ENCODE results near the gene OR2V1. TPM values are rescaled to one million over a fixed set of nuclear protein-coding genes. Genes with fewer than 3 reads are reported as not detected.
"Not testable (repeated sequence)": the region's sequence is repeated elsewhere in the genome, so short reads cannot be mapped to it uniquely, and the experiment has no call there.

Gene OR2V1
- total and polyA plus RNA-seq, 2 of the 13 experiments (the other 11 are each of a cell fraction or from before 2014, with no cell fraction given) = not detected

- H3K9ac ChIP-seq (ENCODE audit: insufficient read depth, low read depth, low read length); H2AFZ ChIP-seq (ENCODE audit: low read length); CTCF ChIA-PET (ENCODE audit: low intra/inter-chr PET ratio, low total read pairs); H3K27ac ChIP-seq (ENCODE audit: extremely low read length, insufficient read depth, low read length); H3K4me1 ChIP-seq (ENCODE audit: insufficient read depth, low read length); H3K79me2 ChIP-seq (ENCODE audit: insufficient read depth, low read length); H3K36me3 ChIP-seq (replicated peaks in 1 of 2; ENCODE audit: control insufficient read depth in 1 of 2, insufficient read depth in 2 of 2, low read length in 2 of 2); BruUV-seq (replicated peaks); H4K20me1 ChIP-seq (ENCODE audit: insufficient read depth, low read length); H3K9me3 ChIP-seq (ENCODE audit: low read length); H3K4me3 ChIP-seq (replicated peaks in 1 of 3; ENCODE audit: insufficient read depth in 1 of 3, low read depth in 2 of 3, low read length in 3 of 3); H3K4me2 ChIP-seq (ENCODE audit: low read depth, low read length); DNase-seq (ENCODE audit: low spot score); ATAC-seq; in situ Hi-C loops (cut with HindIII; ENCODE audit: extremely low pct_ligation_motif_present, low pct_unique_long_range_greater_than_20kb); intact Hi-C loops (cut with micrococcal nuclease; ENCODE audit: unreplicated experiment); POLR2A ChIA-PET: not testable (repeated sequence)
- WGBS (ENCODE audit: low lambda C conversion rate) = no CpG with 5 or more reads among the region's 30 CpGs
- peaks cover 2 to 23% of the 10 kb centered on the region in 2 experiments; a peak in 4 of 5 replicates for H3K27me3 ChIP-seq (ENCODE audit: control insufficient read depth in 1 of 2, insufficient read depth in 2 of 2, low read length in 2 of 2)
- FAIRE-seq = peak; percentile 44
Observed at GRCh38 chr5:181101930-181102674, 28.9 kb downstream of the OR2V1 start.

DNA sequence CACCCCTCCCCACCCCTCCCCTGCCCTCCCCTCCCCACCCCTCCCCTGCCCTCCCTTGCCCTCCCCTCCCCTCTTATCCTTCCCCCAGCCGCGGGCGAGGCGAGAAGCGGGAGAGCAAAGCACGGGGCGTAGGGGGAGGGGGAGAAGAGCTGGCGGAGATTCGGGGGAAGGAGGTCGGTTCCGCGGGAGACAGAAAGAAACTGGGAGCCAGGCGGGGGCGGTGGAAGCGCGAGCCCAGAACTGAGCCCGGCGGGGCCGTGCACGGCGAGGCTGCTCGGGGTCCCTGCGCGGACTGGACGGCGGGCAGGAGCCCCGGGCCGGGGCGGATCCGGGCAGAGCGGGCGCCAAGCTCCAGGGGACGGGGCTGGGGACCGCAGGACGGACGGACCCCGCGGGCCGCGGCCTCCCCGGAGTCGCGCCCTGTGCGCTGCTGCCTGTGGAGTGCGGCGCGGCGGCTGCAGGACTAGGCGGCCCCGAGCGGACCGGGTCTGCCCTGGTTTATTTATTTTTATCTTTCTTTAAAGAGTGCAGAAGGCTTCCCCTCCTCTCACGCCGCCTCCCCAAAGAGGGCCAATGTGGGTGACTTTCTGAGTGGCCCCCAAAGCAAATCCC is 29.8 kb downstream of the OR2V1 start:
- H4K20me1 ChIP-seq (ENCODE audit: insufficient read depth, low read length); H3K4me2 ChIP-seq (ENCODE audit: low read depth, low read length); H3K9me3 ChIP-seq (ENCODE audit: low read length); FAIRE-seq; H3K36me3 ChIP-seq (replicated peaks in 1 of 2; ENCODE audit: control insufficient read depth in 1 of 2, insufficient read depth in 2 of 2, low read length in 2 of 2); POLR2A ChIA-PET; CTCF ChIA-PET (ENCODE audit: low intra/inter-chr PET ratio, low total read pairs); in situ Hi-C loops (cut with HindIII; ENCODE audit: extremely low pct_ligation_motif_present, low pct_unique_long_range_greater_than_20kb); H3K4me1 ChIP-seq (ENCODE audit: insufficient read depth, low read length); ATAC-seq; H3K27ac ChIP-seq (ENCODE audit: extremely low read length, insufficient read depth, low read length); BruUV-seq (replicated peaks); DNase-seq (ENCODE audit: low spot score); H3K79me2 ChIP-seq (ENCODE audit: insufficient read depth, low read length); H2AFZ ChIP-seq (ENCODE audit: low read length); intact Hi-C loops (cut with micrococcal nuclease; ENCODE audit: unreplicated experiment); H3K9ac ChIP-seq (ENCODE audit: insufficient read depth, low read depth, low read length); H3K4me3 ChIP-seq (replicated peaks in 1 of 3; ENCODE audit: insufficient read depth in 1 of 3, low read depth in 2 of 3, low read length in 3 of 3): not testable (repeated sequence)
- peaks cover 2 to 18% of the 10 kb centered on the region in 2 experiments; a peak in 3 of 5 replicates for H3K27me3 ChIP-seq (ENCODE audit: control insufficient read depth in 1 of 2, insufficient read depth in 2 of 2, low read length in 2 of 2)
- WGBS (ENCODE audit: low lambda C conversion rate) = no CpG with 5 or more reads among the region's 54 CpGs
